Suppressor macrophage treated with lipopolysaccharide for 4 hours (primary cell): ENCODE measurements around the gene OSGEPL1.
A peak's percentile ranks its signal among the peaks of the same experiment; 100 is the strongest.
"Not testable (repeated sequence)": the region's sequence is repeated elsewhere in the genome, so short reads cannot be mapped to it uniquely, and the experiment has no call there.

ENCODE experiments used
- DNase-seq: peaks from one replicate; pipeline ENCODE4 v3.0.0-alpha.2; 2020

Gene OSGEPL1

DNA sequence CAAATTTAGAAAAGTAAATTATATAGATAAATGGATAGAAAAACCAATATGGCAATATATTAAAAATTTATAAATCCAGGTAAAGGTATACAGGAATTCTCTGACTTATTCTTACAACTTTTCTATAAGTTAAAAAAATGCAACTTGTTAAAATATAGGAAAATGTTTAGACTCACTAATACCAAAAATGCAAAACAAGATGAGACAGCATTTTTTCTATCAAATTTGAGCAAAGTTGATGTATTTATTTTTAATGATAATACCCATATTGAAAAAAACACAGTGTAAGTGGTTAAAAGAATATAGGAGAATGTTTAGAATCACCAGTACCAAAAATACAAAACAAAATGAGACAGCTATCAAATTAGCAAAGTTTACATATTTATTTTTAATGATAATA is 35.7 kb downstream of the OSGEPL1 start:
- DNase-seq: no peak

DNA sequence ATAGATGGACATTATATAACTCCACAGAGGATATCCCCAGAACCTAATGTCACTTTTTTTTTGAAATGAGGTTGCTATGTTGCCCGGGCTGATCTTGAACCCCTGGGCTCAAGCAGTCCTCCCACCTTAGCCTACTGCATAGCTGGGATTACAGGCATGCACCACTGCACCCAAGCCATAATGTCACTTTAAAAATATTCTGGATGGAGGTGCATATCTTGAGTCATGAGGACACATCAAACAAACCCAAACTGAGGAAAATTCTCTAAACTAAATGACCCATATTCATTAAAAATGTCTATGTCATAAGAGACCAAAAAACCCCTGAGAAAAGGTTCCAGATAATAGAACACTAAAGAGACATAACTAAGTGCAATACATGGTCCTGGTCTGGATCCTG is 36.3 kb downstream of the OSGEPL1 start:
- DNase-seq: no peak

DNA sequence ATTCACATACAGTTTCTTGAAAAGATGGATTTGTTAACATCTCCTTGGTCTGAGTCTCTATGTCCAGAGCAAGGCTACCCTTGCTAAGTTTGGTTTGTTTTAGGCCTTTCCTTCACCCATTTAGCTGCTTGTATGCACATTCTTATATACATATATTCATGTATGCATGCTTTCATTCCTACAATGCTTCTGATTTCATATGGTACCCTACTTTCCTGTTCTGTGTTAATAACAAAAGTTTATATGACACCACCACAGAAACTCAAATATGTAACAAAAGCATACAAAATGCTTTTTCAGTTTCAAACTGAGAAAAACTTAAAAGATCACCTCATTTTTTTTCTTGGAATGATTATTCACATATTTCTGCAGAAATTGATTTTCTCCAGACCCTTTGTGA is 39.4 kb downstream of the OSGEPL1 start:
- DNase-seq: no peak

DNA sequence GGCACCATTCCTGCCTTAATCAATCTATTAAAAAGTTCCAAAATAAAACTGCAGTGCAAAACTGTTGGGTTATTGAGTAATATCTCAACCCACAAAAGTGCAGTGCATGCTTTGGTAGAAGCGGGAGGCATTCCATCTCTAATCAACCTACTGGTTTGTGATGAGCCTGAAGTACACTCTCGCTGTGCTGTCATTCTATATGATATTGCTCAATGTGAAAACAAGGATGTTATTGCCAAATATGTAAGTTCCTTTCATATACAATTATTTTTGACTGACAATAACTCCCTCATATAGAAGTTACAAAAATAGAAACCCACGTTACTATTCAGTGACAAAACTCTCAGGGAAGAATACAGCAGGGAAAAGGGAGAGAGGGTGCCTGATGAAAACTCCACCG is 43.0 kb downstream of the OSGEPL1 start:
- DNase-seq: peak; percentile 21

DNA sequence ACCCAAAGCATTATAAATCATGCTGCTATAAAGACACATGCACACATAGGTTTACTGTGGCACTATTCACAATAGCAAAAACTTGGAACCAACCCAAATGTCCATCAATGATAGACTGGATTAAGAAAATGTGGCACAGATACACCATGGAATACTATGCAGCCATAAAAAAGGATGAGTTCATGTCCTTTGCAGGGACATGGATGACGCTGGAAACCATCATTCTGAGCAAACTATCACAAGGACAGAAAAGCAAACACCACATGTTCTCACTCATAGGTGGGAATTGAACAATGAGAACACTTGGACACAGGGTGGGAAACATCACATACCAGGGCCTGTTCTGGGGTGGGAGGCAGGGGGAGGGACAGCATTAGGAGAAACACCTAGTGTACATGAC is 45.0 kb downstream of the OSGEPL1 start:
- DNase-seq: not testable (repeated sequence)

DNA sequence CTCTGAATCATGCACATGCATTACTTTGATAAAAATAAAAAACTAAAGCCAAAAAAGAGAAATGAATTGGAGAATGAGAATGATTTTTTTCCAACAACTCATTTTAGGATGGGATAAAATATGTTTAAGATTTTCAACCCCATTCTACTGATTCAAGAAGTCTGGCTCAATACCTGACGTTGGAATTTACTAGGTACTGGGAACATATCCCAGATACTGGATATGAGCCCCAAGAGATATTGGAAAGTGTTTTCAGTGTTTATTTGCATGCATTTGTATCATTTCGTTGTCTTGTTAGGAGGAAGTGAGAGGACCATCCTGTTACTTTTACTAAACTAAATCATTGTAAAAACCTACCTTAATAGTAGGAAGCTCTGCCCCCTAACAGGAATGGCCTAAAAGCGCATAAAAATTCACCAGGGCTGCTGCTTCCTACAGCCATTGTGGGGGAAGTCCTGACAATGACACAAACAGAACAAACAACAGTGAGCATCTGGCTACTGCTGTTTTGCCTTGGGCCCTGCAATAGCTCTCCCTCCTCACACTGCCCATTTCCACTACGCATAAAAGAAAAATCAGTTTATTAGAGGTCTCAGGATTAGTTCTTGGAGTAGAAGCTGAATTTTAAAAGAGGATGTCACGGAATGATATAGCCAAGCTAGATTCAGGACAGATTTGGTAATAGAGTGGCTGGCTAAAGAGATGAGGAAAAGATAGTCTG is 52.9 kb downstream of the OSGEPL1 start:
- DNase-seq: no peak

DNA sequence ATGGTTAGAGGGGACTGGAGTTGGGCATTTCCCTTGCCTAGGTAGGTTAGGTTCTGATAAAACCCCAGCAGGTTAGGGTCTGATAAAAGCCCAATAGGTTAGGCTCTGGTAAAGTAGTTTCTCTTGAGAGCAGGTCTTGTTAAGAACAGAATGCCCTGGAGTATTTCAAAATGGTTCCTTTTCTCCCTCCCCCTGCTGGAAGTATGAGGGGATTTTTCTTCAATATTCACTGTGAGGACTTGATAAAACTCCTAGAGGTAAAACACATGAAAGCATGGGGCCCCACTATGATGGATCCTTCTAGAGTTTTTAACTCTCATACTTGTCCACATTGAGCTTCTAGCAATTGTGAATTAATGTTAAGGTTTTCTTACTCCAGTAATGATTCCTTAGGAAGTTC is 60.5 kb downstream of the OSGEPL1 start:
- DNase-seq: no peak

DNA sequence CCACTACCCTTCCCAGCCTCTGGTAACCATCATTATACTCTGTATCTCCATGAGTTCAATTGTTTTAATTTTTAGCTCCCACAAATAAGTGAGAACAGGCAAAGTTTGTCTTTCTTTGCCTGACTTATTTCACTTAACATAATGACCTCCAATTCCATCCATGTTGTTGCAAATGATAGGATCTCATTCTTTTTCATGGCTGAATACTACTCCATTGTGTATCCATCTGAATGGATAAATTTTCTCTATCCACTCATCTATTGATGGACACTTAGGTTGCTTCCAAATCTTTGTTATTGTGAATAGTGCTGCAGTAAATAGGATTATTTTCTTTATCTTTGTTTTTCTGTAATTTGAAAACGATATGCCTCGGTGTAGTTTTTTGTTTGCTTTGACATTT is 61.9 kb downstream of the OSGEPL1 start:
- no peak for DNase-seq

DNA sequence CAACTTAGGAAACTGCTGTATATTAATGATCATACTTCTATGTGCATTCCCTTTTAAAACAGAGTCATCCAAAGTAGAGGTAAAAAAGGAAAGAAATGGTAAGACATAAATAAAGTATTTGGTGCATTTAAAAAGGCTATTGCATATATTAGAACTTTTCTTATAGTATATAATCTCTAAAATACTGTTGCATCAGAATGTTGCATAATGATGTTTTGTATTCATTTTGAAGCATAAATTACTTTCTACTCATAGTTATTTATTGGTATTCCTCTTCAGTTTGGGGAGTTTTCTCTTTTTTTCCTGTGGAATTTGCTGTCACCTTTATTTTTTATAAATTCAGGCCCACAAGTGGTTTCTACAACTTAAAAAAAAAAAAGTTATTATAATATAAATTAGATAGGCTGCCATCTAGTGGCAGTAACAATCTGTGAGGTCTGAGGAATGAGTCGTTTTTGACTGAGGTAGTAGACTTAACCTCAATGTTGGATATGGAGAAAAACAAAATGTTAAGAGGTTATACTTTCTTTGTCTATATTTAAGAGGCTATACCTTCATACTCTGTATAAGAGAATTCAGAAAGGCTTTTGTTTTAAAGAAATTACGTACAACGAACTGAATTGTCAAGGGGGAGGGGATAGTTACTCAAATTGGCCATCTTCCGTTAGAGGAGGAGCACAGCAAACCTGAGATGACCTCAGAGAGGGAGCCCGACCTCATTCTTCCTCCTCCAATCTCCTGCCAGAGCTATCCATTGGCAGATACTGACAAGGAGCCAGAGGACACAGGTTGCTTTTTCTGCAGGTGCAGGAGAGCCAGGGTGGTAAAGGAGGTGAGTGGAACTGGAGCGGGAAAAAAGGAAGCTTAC is 64.3 kb downstream of the OSGEPL1 start:
- peak; percentile 77 for DNase-seq
